Activated CD4-positive, alpha-beta memory T cell treated with anti-CD3 and anti-CD28 coated beads for 36 hours (primary cell): Measurements from ENCODE around the gene PAK5. TPM values are rescaled to one million over a fixed set of nuclear protein-coding genes. Genes with fewer than 3 reads are reported as not detected.

Experiments
- CTCF ChIA-PET: fragments of 350-600 bp; sonication (Branson Sonifier 250); formaldehyde crosslinking; loops from one replicate; lab custom pipeline; 2021; ENCODE audit warnings: antibody characterized with exemption, inconsistent platforms; lab: Charles Lee
- POLR2A ChIA-PET: fragments of 350-600 bp; sonication (Branson Sonifier 250); formaldehyde crosslinking; loops from one replicate; lab custom pipeline; 2021; ENCODE audit warnings: antibody characterized with exemption; lab: Charles Lee
- DNase-seq: peaks from one replicate; pipeline ENCODE4 v3.0.0-alpha.2; 2020
- H3K27ac Mint-ChIP-seq: one replicate; pipeline ENCODE4 v1.8.0; 2021; ENCODE audit warnings: mixed read lengths
- H3K27me3 Mint-ChIP-seq: one replicate; pipeline ENCODE4 v1.8.0; 2021; ENCODE audit warnings: mixed read lengths
- H3K36me3 Mint-ChIP-seq: one replicate; pipeline ENCODE4 v1.8.0; 2021; ENCODE audit warnings: mixed read lengths
- H3K4me1 Mint-ChIP-seq: one replicate; pipeline ENCODE4 v1.8.0; 2021; ENCODE audit warnings: low read depth, mixed read lengths
- H3K4me3 Mint-ChIP-seq: one replicate; pipeline ENCODE4 v1.8.0; 2021; ENCODE audit warnings: mild to moderate bottlenecking, mixed read lengths
- H3K9me3 Mint-ChIP-seq: one replicate; pipeline ENCODE4 v1.8.0; 2021; ENCODE audit warnings: mixed read lengths
- intact Hi-C: fragments of 100-400 bp; cut with micrococcal nuclease; formaldehyde crosslinking; loops from one replicate; pipeline ENCODE4 v1.15.1; 2023
- total RNA-seq, 2 experiments: library from RNA; stranded (reverse); gene quantifications; one replicate each; pipeline ENCODE4 v1.2.3, GENCODE V29; 2021

PAK5 gene
- not detected for total RNA-seq

DNA sequence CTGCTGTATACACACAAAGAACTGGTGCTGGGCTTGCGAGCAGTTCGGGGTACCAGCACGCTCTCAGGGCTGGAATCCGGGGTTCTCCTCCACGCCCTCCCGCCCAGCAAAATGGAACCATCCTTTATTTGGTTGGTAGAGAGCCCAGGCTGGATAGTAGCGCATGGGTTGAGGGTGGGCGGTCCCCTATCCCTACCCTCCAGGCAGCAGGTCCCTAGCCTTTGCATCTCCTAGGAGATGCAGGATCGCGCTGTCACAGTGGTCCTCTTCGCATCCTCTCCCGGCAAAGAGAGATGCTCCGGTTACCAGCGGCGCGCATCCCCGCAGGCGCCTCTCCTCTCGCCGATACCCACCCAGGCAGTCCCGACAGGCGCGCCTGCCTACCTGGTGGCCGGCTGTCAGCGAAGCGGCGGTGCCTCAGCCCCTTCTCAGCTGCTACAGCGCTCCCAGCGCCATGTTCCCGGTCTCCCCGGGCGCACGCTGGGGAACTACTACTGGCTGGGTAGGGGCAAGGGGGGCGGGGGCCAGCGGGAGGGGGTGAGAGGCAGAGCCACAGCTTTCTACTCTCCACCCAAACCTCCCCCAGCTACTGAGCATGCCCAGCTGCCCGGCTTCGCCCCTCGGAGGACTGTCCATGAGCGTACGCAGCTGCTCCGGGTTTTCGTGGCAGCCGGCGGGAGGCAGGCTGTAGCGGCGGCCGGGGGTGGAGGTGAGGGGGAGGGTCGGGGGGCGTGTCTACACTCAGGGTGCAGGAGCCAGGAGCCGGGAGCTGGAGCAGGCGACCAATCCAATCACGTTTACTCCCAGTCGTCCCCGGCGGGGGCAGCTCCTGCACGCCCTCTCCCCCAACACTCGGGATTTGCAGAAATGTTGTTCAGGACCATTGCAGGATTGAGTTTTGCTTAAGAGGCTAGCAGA is at the start of gene PAK5:
Gene PAK5, minus strand, starts transcription at position 699 of the 918 bp plus-strand sequence. CDS start 194,748 bp downstream, outside the sequence.
- ChIA-PET CTCF (no interaction called here), POLR2A (no interaction called here)
- Mint-ChIP-seq H3K4me1 (no peaks in the 10 kb centered on the region), H3K9me3 (peaks cover 4% of the 10 kb centered on the region), H3K4me3 (no peak within 1 kb of the TSS), H3K36me3 (peaks cover 2% of the 10 kb centered on the region), H3K27ac (no peak within 1 kb of the TSS), H3K27me3 (peaks cover 14% of the 10 kb centered on the region)
- DNase-seq = no peak
- intact Hi-C loops = no loop called here

DNA sequence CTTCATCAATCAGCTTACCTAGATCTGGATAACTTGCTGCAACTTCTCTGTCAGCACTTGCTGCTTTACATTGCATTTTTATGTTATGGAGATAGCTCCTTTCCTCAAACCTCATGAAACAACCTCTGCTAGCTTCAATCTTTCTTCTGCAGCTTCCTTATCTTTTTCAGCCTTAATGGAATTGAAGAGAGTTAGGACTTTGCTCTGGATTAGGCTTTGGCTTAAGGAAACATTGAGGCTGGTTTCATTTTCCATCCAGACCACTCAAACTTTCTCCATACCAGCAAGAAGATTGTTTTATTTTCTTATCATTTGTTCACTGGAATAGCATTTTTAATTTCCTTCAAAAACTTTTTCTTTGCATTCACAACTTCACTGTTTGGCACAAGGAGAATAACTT is 48.8 kb upstream of the PAK5 start:
- ChIA-PET CTCF (no interaction called here), POLR2A (no interaction called here)
- intact Hi-C loops = no loop called here
- Mint-ChIP-seq H3K27me3 (peaks cover 5% of the 10 kb centered on the region), H3K4me3 (no peak overlapping the region), H3K9me3 (peaks cover 5% of the 10 kb centered on the region), H3K36me3 (no peaks in the 10 kb centered on the region), H3K4me1 (peaks cover 3% of the 10 kb centered on the region), H3K27ac (no peak overlapping the region)
- DNase-seq = no peak

DNA sequence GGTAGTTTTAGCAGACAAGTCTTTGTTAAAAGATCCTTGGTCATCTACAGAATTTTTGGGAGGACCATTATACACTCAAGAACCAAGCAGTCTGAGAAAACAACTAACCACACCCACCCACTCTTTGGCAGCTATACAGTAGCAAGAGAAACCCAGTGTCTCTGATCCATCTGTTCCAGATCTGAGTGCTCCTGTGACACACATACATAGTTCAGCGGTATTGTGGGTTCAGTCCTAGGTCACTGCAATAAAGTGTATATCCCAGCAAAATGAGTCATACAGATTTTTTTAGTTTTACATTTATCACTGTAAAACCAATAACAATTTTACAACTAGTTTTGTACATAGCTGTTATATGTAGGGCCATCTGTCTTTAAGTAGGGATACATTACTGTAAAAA is 47.4 kb upstream of the PAK5 start:
- Mint-ChIP-seq H3K4me3 (no peak overlapping the region), H3K36me3 (no peaks in the 10 kb centered on the region), H3K4me1 (peaks cover 3% of the 10 kb centered on the region), H3K9me3 (peaks cover 5% of the 10 kb centered on the region), H3K27me3 (peaks cover 5% of the 10 kb centered on the region), H3K27ac (no peak overlapping the region)
- DNase-seq = no peak
- intact Hi-C loops = no loop called here
- CTCF ChIA-PET = no interaction called here
- POLR2A ChIA-PET = no interaction called here

DNA sequence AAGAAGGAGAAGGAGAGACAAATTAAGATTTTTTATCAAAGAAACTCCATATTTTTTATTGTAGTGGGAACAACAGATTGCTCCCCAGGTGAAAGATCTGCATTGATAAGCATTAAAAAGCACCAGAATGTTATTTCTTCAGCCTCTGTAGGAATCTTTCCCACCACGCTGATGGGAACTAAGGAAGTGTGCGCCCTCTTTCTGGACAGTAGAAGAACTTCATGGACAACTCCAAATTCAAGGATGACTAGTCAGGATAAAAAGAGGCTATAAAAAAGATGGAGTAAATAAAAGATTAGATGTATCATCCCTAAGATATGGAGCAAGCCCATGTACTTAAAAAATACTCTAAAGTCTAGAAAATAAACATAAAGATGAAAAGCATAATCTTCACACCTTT is 45.8 kb upstream of the PAK5 start:
- CTCF ChIA-PET = no interaction called here
- H3K27ac Mint-ChIP-seq = no peak overlapping the region
- peaks cover 5% of the 10 kb centered on the region for H3K9me3 Mint-ChIP-seq
- POLR2A ChIA-PET = no interaction called here
- no peak overlapping the region for H3K4me3 Mint-ChIP-seq
- H3K27me3 Mint-ChIP-seq = peaks cover 5% of the 10 kb centered on the region
- peaks cover 3% of the 10 kb centered on the region for H3K4me1 Mint-ChIP-seq
- no peak for DNase-seq
- intact Hi-C loops = no loop called here
- H3K36me3 Mint-ChIP-seq = no peaks in the 10 kb centered on the region

DNA sequence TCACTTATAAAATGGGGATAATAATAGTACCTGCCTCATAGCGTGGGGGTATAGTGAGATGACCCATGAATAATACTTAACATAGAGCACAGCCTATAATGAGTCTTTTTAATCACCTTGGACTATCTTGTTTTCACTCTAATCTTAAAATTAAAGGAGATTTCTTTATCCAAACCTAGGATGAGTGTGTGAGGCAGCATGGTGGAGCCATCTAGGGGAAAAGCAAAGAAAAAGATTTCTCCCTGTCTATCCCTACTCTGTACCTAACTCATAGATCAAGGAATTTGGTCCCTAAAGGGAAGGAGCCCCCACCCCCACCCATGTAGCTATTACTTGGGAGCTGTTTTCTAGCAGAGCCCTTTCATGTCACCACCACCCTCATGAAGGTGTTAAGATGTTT is 45.2 kb upstream of the PAK5 start:
- CTCF ChIA-PET = no interaction called here
- Mint-ChIP-seq H3K27me3 (peaks cover 5% of the 10 kb centered on the region), H3K4me3 (no peak overlapping the region), H3K36me3 (no peaks in the 10 kb centered on the region), H3K27ac (no peak overlapping the region), H3K4me1 (no peaks in the 10 kb centered on the region), H3K9me3 (peaks cover under 1% of the 10 kb centered on the region)
- POLR2A ChIA-PET = no interaction called here
- no peak for DNase-seq
- intact Hi-C loops = no loop called here

DNA sequence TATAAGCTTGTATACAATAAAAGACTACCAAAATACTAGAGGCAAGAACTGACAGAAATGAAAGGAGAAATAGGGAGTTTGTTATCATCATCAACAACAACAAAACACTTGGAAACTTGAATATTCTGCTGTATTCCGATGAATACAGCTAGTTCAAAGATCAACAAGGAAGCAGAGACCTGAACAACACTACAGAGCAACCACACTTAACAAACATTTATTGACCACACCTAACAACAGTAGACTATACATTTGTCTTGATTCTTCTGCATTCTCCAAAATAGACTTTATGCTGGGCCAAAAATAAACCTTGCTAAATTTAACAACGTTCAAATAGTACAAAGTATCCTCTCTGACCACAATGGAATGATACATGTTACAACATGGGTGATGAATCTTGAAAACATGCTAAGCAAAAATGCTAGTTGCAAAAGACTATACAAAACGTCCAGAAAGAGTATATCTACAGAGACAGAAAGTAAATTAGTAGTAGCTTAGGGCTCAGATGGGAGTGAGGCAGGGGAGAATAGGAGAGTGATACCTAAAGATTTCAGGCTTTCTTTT is 39.1 kb upstream of the PAK5 start:
- Mint-ChIP-seq H3K27ac (no peak overlapping the region), H3K9me3 (no peaks in the 10 kb centered on the region), H3K4me1 (no peaks in the 10 kb centered on the region), H3K4me3 (no peak overlapping the region), H3K27me3 (peaks cover 1% of the 10 kb centered on the region), H3K36me3 (no peaks in the 10 kb centered on the region)
- POLR2A ChIA-PET = no interaction called here
- no peak for DNase-seq
- CTCF ChIA-PET = no interaction called here
- intact Hi-C loops = no loop called here

DNA sequence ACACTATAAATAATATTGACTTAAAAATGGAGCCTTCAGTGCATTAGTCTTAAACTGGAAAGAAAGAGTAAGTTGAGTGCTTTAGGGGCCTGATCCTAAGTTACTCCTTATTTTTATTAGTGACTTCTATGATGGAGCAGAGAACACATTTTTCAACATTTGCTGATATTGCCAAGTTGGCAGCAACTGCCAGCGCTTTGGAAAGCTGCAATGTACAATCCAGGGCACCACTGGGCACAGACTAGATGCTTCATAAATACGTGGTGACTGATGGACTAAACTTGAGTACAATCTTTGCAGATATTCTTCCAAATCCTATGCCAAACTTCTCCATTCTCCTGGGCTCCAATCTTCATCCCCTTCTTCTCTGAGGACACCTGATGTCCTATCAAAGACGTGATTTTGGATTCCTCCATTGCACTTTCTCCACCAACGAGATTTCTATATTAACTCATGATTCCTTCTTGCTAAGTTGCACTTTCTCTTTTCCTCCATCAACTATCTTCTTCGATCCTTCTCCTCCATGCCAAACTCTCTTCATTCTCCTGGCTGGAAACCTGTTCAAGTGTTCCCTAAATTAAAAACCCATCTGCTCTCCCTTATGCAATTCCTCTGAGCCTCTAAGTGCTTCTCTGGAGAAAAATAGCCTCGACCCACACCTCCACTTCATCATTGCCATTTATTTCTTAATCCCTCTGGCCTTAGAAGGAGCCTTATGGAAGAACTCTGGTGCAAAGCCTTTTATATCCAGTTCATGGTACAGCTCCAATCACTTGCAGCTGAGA is 28.5 kb upstream of the PAK5 start:
- Mint-ChIP-seq H3K27ac (no peak overlapping the region), H3K36me3 (no peaks in the 10 kb centered on the region), H3K4me1 (no peaks in the 10 kb centered on the region), H3K4me3 (no peak overlapping the region), H3K9me3 (no peaks in the 10 kb centered on the region), H3K27me3 (no peaks in the 10 kb centered on the region)
- ChIA-PET POLR2A (no interaction called here), CTCF (no interaction called here)
- intact Hi-C loops = no loop called here
- DNase-seq = no peak

DNA sequence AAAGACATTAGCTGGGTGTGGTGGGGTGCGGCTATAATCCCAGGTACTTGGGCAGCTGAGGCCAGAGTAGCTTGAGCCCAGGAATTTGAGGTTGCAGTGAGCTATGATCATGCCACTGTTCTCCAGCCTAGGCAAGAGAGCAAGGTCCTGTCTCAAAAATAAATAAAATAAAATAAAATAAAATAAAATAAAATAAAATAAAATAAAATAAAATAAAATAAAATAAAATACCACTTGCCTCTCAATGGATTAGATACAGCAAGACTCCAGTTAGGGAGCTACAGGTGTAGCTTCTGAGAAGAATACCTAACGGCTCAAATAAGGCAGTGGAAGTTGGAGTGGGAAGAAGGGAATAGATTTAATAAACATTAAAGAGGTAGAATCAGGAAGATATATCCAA is 13.7 kb upstream of the PAK5 start:
- H3K36me3 Mint-ChIP-seq = no peaks in the 10 kb centered on the region
- no peaks in the 10 kb centered on the region for H3K27me3 Mint-ChIP-seq
- no peak overlapping the region for H3K4me3 Mint-ChIP-seq
- intact Hi-C loops = no loop called here
- CTCF ChIA-PET = no interaction called here
- POLR2A ChIA-PET = no interaction called here
- no peak overlapping the region for H3K27ac Mint-ChIP-seq
- H3K4me1 Mint-ChIP-seq = no peaks in the 10 kb centered on the region
- no peaks in the 10 kb centered on the region for H3K9me3 Mint-ChIP-seq
- DNase-seq = no peak

DNA sequence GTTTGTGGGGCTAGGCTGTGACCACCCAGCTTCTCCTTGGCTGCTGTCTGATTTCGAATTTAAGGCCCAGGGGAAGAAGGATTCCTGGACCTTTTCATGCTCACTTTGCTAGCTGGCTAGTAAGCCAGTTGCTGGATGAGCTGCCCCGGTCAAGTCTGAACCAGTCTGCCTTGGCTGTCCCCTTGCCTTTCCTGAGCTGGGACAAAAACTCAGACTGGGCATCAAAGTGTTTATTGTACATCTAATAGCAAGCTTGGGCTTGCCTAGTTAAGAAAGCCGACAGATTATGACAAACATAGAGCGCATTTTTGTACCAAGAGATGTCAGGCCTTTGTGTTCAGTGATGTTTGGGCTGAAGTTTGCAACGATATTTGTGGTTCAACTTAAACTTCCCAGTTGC is 750 bp upstream of the PAK5 start:
- Mint-ChIP-seq H3K27me3 (peaks cover 14% of the 10 kb centered on the region), H3K4me3 (no peak overlapping the region), H3K36me3 (peaks cover 2% of the 10 kb centered on the region), H3K9me3 (peaks cover 4% of the 10 kb centered on the region), H3K4me1 (no peaks in the 10 kb centered on the region), H3K27ac (no peak overlapping the region)
- intact Hi-C loops = no loop called here
- DNase-seq = no peak
- POLR2A ChIA-PET = no interaction called here
- CTCF ChIA-PET = no interaction called here

DNA sequence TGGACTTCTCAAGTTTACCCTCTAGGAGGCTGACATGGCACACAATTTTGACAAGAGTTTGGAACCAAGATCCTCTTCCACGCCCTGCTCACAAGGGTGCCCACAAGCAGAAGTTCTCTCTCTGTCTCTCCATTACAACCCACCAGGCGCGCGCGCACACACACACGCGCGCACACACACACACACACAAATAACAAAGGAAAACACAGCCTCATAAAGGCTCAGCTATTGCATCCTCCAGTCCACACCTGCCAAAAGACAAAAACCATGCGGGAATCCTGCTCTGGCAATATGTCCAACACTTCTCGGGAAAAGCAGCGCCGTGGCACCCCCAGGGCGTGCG is 870 bp downstream of the PAK5 start:
- Mint-ChIP-seq H3K4me3 (no peak overlapping the region), H3K9me3 (peaks cover 4% of the 10 kb centered on the region), H3K4me1 (no peaks in the 10 kb centered on the region), H3K27ac (no peak overlapping the region), H3K27me3 (peaks cover 14% of the 10 kb centered on the region), H3K36me3 (peaks cover 2% of the 10 kb centered on the region)
- intact Hi-C loops = no loop called here
- ChIA-PET CTCF (no interaction called here), POLR2A (no interaction called here)
- no peak for DNase-seq

DNA sequence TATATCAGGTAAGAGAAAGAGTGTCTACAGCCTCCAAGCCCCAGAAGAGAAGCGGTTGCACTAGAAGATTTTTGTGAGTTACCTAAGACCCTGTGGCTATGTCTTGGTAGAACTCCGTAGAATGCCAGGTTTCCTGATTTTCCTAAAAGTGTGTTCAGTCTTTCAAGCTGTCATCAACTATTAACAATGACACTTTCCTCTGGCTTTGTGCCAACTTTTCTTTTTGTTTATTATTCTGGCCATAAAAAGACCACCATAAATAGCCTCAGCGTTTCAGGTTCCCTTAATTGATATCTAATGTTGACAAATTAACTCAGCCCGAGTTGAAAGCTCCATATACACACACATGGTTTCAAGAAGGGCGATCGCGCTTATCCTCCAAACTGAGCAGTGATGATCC is 1.2 kb downstream of the PAK5 start:
- peaks cover 2% of the 10 kb centered on the region for H3K36me3 Mint-ChIP-seq
- intact Hi-C loops = no loop called here
- no peaks in the 10 kb centered on the region for H3K4me1 Mint-ChIP-seq
- POLR2A ChIA-PET = no interaction called here
- DNase-seq = no peak
- H3K27ac Mint-ChIP-seq = no peak overlapping the region
- H3K9me3 Mint-ChIP-seq = peaks cover 4% of the 10 kb centered on the region
- CTCF ChIA-PET = no interaction called here
- H3K4me3 Mint-ChIP-seq = no peak overlapping the region
- peaks cover 14% of the 10 kb centered on the region for H3K27me3 Mint-ChIP-seq

DNA sequence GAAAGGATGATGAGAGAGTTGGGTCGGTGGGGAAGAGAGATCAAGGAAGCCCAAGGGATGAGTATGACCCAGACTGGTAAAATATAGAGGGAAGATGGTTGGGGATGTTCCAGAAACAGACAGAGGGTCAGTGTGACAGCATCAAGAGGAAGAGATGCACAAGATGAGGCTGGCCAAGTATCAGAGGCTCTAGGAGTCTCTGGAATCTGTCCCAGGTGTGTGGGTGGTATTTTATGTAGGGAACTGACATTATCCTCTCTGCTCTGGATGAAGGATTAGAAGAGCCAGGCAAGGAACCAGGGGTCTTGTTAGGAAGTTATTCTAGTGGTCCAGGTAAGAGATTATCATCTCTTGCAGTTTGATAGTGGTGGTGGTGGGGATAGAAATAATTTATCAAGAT is 3.6 kb downstream of the PAK5 start:
- ChIA-PET CTCF (no interaction called here), POLR2A (no interaction called here)
- Mint-ChIP-seq H3K9me3 (no peaks in the 10 kb centered on the region), H3K27ac (no peak overlapping the region), H3K27me3 (peaks cover 14% of the 10 kb centered on the region), H3K4me1 (no peaks in the 10 kb centered on the region), H3K36me3 (no peaks in the 10 kb centered on the region), H3K4me3 (no peak overlapping the region)
- intact Hi-C loops = no loop called here
- DNase-seq = no peak
